ENCODE data around the gene TMEM80. TPM values are rescaled to one million over a fixed set of nuclear protein-coding genes. Genes with fewer than 3 reads are reported as not detected.

Gene TMEM80
- total RNA-seq, 1 donor from 2014 or later: 11.4 TPM

DNA sequence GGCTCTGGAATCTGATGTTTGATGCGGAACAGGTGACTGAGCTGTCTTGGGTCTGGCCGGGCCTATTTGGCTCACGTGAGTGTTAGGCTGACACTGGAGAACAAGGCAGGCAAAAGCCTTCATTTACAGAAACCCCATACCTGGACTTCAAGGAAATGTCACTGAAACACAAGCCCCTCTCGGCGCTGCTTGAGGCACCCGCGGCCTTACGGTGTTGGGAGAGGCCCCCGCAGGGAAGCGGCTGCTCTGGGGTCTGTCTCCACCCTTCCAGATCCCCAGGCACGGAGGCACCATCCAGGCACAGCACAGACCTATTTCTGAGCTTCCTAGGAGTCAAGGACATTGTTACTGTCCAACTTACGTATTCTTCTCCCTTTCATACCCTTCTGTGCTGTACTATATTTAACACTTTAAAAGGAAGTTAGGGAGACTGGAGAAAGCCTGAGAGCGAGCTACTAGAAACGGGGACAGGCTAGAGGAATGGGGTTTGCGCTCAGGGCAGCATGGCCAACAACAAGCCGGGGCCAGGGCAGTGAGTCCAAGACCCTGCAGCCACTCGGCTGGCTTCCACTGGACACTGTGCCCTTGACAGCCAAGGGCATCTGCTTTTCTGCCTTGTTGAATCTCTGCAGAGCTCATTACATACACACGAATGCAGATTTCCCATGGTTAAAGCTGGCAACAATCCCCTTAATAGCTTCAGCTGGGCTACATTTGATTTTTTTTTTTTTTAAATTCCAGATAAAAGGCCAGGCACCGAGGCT, 34.8 kb upstream of the TMEM80 start:
- Mint-ChIP-seq H3K4me1 (ENCODE audit: low read depth) (no peaks in the 10 kb centered on the region), H3K27ac (no peak overlapping the region), H3K27me3 (ENCODE audit: low read depth) (no peaks in the 10 kb centered on the region), H3K4me3 (ENCODE audit: low read depth) (no peak overlapping the region), H3K9me3 (no peaks in the 10 kb centered on the region), H3K36me3 (ENCODE audit: low read depth) (peaks cover 22% of the 10 kb centered on the region)
- no peak for DNase-seq (ENCODE audit: low spot score)
- intact Hi-C loops (cut with micrococcal nuclease): no loop called here

- Mint-ChIP-seq H3K4me3 (ENCODE audit: low read depth) (no peak overlapping the region), H3K27me3 (ENCODE audit: low read depth) (no peaks in the 10 kb centered on the region), H3K9me3 (no peaks in the 10 kb centered on the region), H3K36me3 (ENCODE audit: low read depth) (peaks cover 26% of the 10 kb centered on the region), H3K4me1 (ENCODE audit: low read depth) (no peaks in the 10 kb centered on the region), H3K27ac (no peak overlapping the region)
- intact Hi-C loops (cut with micrococcal nuclease): loop anchor here (2.0 kb wide), 1 partner anchor 60 kb away; no protein-coding TSS in a partner anchor
- DNase-seq (ENCODE audit: low spot score): peak; percentile 16
Measured at GRCh38 chr11:662689-663274, 32.8 kb upstream of the TMEM80 start.

DNA sequence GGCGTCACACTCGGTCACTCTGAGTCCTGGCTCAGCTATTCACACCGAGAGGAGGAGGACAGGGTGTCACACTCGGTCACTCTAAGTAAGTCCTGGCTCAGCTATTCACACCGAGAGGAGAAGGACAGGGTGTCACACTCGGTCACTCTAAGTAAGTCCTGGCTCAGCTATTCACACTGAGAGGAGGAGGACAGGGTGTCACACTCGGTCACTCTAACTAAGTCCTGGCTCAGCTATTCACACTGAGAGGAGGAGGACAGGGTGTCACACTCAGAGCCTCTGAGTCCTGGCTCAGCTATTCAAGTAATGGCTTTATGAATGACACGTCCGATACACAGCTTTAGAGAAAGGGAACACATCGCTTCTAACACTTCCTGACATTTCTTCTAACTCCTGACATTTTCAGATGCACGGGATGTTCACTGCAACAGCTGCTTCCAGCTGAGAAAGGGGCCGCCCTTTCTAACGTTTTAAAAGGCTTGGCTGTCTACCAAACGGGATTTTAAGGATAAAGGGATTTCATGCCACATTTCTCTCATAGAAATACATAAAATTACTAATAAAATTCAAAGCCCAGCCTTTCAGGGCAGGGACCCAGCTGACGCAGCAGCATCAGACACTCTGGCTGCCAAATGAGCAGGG, 30.4 kb upstream of the TMEM80 start:
- intact Hi-C loops (cut with micrococcal nuclease): no loop called here
- no peaks in the 10 kb centered on the region for H3K9me3 Mint-ChIP-seq
- H3K4me1 Mint-ChIP-seq (ENCODE audit: low read depth): no peaks in the 10 kb centered on the region
- no peak overlapping the region for H3K4me3 Mint-ChIP-seq (ENCODE audit: low read depth)
- no peak for DNase-seq (ENCODE audit: low spot score)
- peaks cover 26% of the 10 kb centered on the region for H3K36me3 Mint-ChIP-seq (ENCODE audit: low read depth)
- no peak overlapping the region for H3K27ac Mint-ChIP-seq
- no peaks in the 10 kb centered on the region for H3K27me3 Mint-ChIP-seq (ENCODE audit: low read depth)

- H3K36me3 Mint-ChIP-seq (ENCODE audit: low read depth): peaks cover 26% of the 10 kb centered on the region
- H3K9me3 Mint-ChIP-seq: no peaks in the 10 kb centered on the region
- intact Hi-C loops (cut with micrococcal nuclease): no loop called here
- no peak for DNase-seq (ENCODE audit: low spot score)
- no peaks in the 10 kb centered on the region for H3K27me3 Mint-ChIP-seq (ENCODE audit: low read depth)
- no peaks in the 10 kb centered on the region for H3K4me1 Mint-ChIP-seq (ENCODE audit: low read depth)
- H3K4me3 Mint-ChIP-seq (ENCODE audit: low read depth): no peak overlapping the region
- H3K27ac Mint-ChIP-seq: no peak overlapping the region
Measured at GRCh38 chr11:665704-666281, 29.8 kb upstream of the TMEM80 start.

GRCh38 chr11:673866-674265, 21.8 kb upstream of the TMEM80 start:
- intact Hi-C loops (cut with micrococcal nuclease): no loop called here
- Mint-ChIP-seq H3K4me1 (ENCODE audit: low read depth) (no peaks in the 10 kb centered on the region), H3K36me3 (ENCODE audit: low read depth) (peaks cover 35% of the 10 kb centered on the region)

DNA sequence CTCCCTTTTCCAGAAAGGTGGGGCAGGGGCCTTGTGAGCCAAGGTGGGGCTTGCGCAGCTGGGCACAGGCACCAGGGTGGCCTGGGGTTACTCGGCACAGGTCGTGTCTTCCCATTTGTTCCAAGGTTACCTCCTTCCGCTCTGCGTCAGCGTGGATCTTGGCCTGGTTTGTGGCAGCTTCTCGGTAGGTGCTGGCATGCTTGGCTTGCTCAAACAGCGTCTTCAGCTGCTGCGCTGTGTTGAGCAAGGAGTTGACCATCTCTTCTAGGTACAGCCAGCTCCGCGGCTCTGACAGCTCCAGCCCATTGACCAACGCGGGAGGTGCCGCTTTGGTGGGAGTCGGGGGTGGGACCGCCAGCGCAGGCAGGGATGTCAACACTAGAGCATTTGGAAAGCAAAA, 21.2 kb upstream of the TMEM80 start:
- DNase-seq (ENCODE audit: low spot score): no peak

More at GRCh38 chr11:673866-674265, 21.8 kb upstream of the TMEM80 start:
- H3K4me3 Mint-ChIP-seq (ENCODE audit: low read depth): no peak overlapping the region
- H3K27me3 Mint-ChIP-seq (ENCODE audit: low read depth): no peaks in the 10 kb centered on the region
- H3K27ac Mint-ChIP-seq: no peak overlapping the region
- DNase-seq (ENCODE audit: low spot score): no peak
- H3K9me3 Mint-ChIP-seq: no peaks in the 10 kb centered on the region

GRCh38 chr11:678297-678696, 17.3 kb upstream of the TMEM80 start:
- intact Hi-C loops (cut with micrococcal nuclease): no loop called here
- H3K4me3 Mint-ChIP-seq (ENCODE audit: low read depth): no peak overlapping the region
- no peak overlapping the region for H3K27ac Mint-ChIP-seq
- no peak for DNase-seq (ENCODE audit: low spot score)
- no peaks in the 10 kb centered on the region for H3K4me1 Mint-ChIP-seq (ENCODE audit: low read depth)
- H3K9me3 Mint-ChIP-seq: no peaks in the 10 kb centered on the region
- peaks cover 57% of the 10 kb centered on the region for H3K36me3 Mint-ChIP-seq (ENCODE audit: low read depth)
- no peaks in the 10 kb centered on the region for H3K27me3 Mint-ChIP-seq (ENCODE audit: low read depth)

More for the DNA sequence above, 21.2 kb upstream of the TMEM80 start:
- intact Hi-C loops (cut with micrococcal nuclease): no loop called here
- Mint-ChIP-seq H3K9me3 (no peaks in the 10 kb centered on the region), H3K36me3 (ENCODE audit: low read depth) (peaks cover 36% of the 10 kb centered on the region), H3K27ac (no peak overlapping the region), H3K4me3 (ENCODE audit: low read depth) (no peak overlapping the region), H3K4me1 (ENCODE audit: low read depth) (no peaks in the 10 kb centered on the region), H3K27me3 (ENCODE audit: low read depth) (no peaks in the 10 kb centered on the region)

GRCh38 chr11:679271-680207, 16.1 kb upstream of the TMEM80 start:
- Mint-ChIP-seq H3K4me1 (ENCODE audit: low read depth) (no peaks in the 10 kb centered on the region), H3K4me3 (ENCODE audit: low read depth) (no peak overlapping the region), H3K9me3 (no peaks in the 10 kb centered on the region), H3K27ac (no peak overlapping the region), H3K27me3 (ENCODE audit: low read depth) (no peaks in the 10 kb centered on the region), H3K36me3 (ENCODE audit: low read depth) (peaks cover 58% of the 10 kb centered on the region)
- intact Hi-C loops (cut with micrococcal nuclease): no loop called here
- DNase-seq (ENCODE audit: low spot score): no peak

DNA sequence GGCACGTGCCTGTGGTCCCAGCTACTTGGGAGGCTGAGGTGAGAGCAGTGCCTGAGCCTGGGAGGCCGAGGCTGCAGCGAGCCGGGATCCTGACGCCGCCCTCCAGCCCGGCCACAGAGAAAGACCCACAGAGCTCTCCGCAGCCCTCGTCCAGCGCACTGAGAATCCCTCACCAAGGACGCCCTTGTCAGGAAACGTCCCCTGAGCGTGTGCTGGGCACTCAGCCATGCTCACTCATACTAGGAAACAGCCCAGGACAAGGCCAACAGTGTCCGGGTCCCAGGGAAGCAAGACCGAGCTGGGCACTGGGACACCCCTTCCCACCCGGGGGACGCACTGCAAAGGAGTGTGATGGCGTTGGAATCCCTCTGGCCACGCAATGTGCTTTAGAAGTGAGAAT, 15.1 kb upstream of the TMEM80 start:
- H3K27ac Mint-ChIP-seq: no peak overlapping the region
- H3K9me3 Mint-ChIP-seq: no peaks in the 10 kb centered on the region
- peaks cover 62% of the 10 kb centered on the region for H3K36me3 Mint-ChIP-seq (ENCODE audit: low read depth)
- no peaks in the 10 kb centered on the region for H3K4me1 Mint-ChIP-seq (ENCODE audit: low read depth)
- intact Hi-C loops (cut with micrococcal nuclease): no loop called here
- H3K4me3 Mint-ChIP-seq (ENCODE audit: low read depth): no peak overlapping the region
- no peaks in the 10 kb centered on the region for H3K27me3 Mint-ChIP-seq (ENCODE audit: low read depth)
- no peak for DNase-seq (ENCODE audit: low spot score)

GRCh38 chr11:680970-681369, 14.6 kb upstream of the TMEM80 start:
- Mint-ChIP-seq H3K36me3 (ENCODE audit: low read depth) (peaks cover 65% of the 10 kb centered on the region), H3K9me3 (no peaks in the 10 kb centered on the region), H3K27me3 (ENCODE audit: low read depth) (no peaks in the 10 kb centered on the region), H3K4me1 (ENCODE audit: low read depth) (no peaks in the 10 kb centered on the region), H3K27ac (no peak overlapping the region), H3K4me3 (ENCODE audit: low read depth) (no peak overlapping the region)
- DNase-seq (ENCODE audit: low spot score): no peak
- intact Hi-C loops (cut with micrococcal nuclease): no loop called here

GRCh38 chr11:686451-687243, 9.0 kb upstream of the TMEM80 start:
- intact Hi-C loops (cut with micrococcal nuclease): no loop called here
- no peak for DNase-seq (ENCODE audit: low spot score)
- peaks cover 72% of the 10 kb centered on the region for H3K36me3 Mint-ChIP-seq (ENCODE audit: low read depth)
- peaks cover 11% of the 10 kb centered on the region for H3K4me1 Mint-ChIP-seq (ENCODE audit: low read depth)
- no peaks in the 10 kb centered on the region for H3K9me3 Mint-ChIP-seq
- no peak overlapping the region for H3K27ac Mint-ChIP-seq
- H3K27me3 Mint-ChIP-seq (ENCODE audit: low read depth): no peaks in the 10 kb centered on the region
- H3K4me3 Mint-ChIP-seq (ENCODE audit: low read depth): no peak overlapping the region

GRCh38 chr11:687751-688150, 7.9 kb upstream of the TMEM80 start:
- H3K27me3 Mint-ChIP-seq (ENCODE audit: low read depth): no peaks in the 10 kb centered on the region
- peaks cover 20% of the 10 kb centered on the region for H3K4me1 Mint-ChIP-seq (ENCODE audit: low read depth)
- intact Hi-C loops (cut with micrococcal nuclease): no loop called here
- H3K4me3 Mint-ChIP-seq (ENCODE audit: low read depth): no peak overlapping the region
- no peaks in the 10 kb centered on the region for H3K9me3 Mint-ChIP-seq
- H3K27ac Mint-ChIP-seq: no peak overlapping the region
- no peak for DNase-seq (ENCODE audit: low spot score)
- H3K36me3 Mint-ChIP-seq (ENCODE audit: low read depth): peaks cover 69% of the 10 kb centered on the region
